Memory B cell (primary cell): Measurements from ENCODE around the gene IL1RN.
A peak's percentile ranks its signal among the peaks of the same experiment; 100 is the strongest.

ENCODE experiments used
- ATAC-seq: fragments of 150-1000 bp; cut with Tn5 transposase; 2 replicates; pipeline ENCODE4 v1.10.0; 2021; ENCODE audit warnings: low read depth, mild to moderate bottlenecking, moderate library complexity
- DNase-seq, 2 donors: peaks; one replicate each; pipeline ENCODE4 v3.0.0; 2022; ENCODE audit warnings: low spot score in 2 of 2
- H3K27ac Mint-ChIP-seq: one replicate; pipeline ENCODE4 v1.8.0; 2022; ENCODE audit warnings: mild to moderate bottlenecking, moderate library complexity, mixed read lengths
- H3K27me3 Mint-ChIP-seq: one replicate; pipeline ENCODE4 v1.8.0; 2022; ENCODE audit warnings: mixed read lengths
- H3K36me3 Mint-ChIP-seq: one replicate; pipeline ENCODE4 v1.8.0; 2022; ENCODE audit warnings: mild to moderate bottlenecking, mixed read lengths
- H3K4me1 Mint-ChIP-seq: one replicate; pipeline ENCODE4 v1.8.0; 2022; ENCODE audit warnings: mixed read lengths
- H3K4me3 Mint-ChIP-seq: one replicate; pipeline ENCODE4 v1.8.0; 2022; ENCODE audit warnings: mild to moderate bottlenecking, moderate library complexity, mixed read lengths
- H3K9me3 Mint-ChIP-seq: one replicate; pipeline ENCODE4 v1.8.0; 2022; ENCODE audit warnings: mixed read lengths

IL1RN gene

GRCh38 chr2:113142290-113142689, 14.9 kb downstream of the IL1RN start:
- ATAC-seq (no peak), DNase-seq (no peak)
- no peak overlapping the region for H3K27ac Mint-ChIP-seq
- H3K9me3 Mint-ChIP-seq = peaks cover 5% of the 10 kb centered on the region
- H3K4me3 Mint-ChIP-seq = no peak overlapping the region
- H3K36me3 Mint-ChIP-seq = no peaks in the 10 kb centered on the region
- H3K4me1 Mint-ChIP-seq = peaks cover 8% of the 10 kb centered on the region
- H3K27me3 Mint-ChIP-seq = no peaks in the 10 kb centered on the region

GRCh38 chr2:113144259-113144658, 16.9 kb downstream of the IL1RN start:
- Mint-ChIP-seq H3K27ac (no peak overlapping the region), H3K9me3 (peaks cover 5% of the 10 kb centered on the region), H3K4me1 (peaks cover 8% of the 10 kb centered on the region), H3K4me3 (no peak overlapping the region), H3K36me3 (no peaks in the 10 kb centered on the region), H3K27me3 (no peaks in the 10 kb centered on the region)
- DNase-seq = no peak
- ATAC-seq = no peak

GRCh38 chr2:113148606-113149552, 21.5 kb downstream of the IL1RN start:
- peaks cover 20% of the 10 kb centered on the region for H3K4me1 Mint-ChIP-seq
- ATAC-seq (peak; percentile 99), DNase-seq (no peak)
- H3K27ac Mint-ChIP-seq = peak overlapping the region; percentile 73
- H3K9me3 Mint-ChIP-seq = peaks cover 5% of the 10 kb centered on the region
- H3K36me3 Mint-ChIP-seq = no peaks in the 10 kb centered on the region
- H3K4me3 Mint-ChIP-seq = no peak overlapping the region
- no peaks in the 10 kb centered on the region for H3K27me3 Mint-ChIP-seq

GRCh38 chr2:113149553-113150257, 22.3 kb downstream of the IL1RN start:
- H3K4me3 Mint-ChIP-seq = no peak overlapping the region
- no peaks in the 10 kb centered on the region for H3K27me3 Mint-ChIP-seq
- DNase-seq (no peak), ATAC-seq (no peak)
- peak overlapping the region; percentile 73 for H3K27ac Mint-ChIP-seq
- H3K4me1 Mint-ChIP-seq = peaks cover 20% of the 10 kb centered on the region
- no peaks in the 10 kb centered on the region for H3K9me3 Mint-ChIP-seq
- H3K36me3 Mint-ChIP-seq = no peaks in the 10 kb centered on the region

GRCh38 chr2:113150258-113150601, 22.8 kb downstream of the IL1RN start:
- no peaks in the 10 kb centered on the region for H3K36me3 Mint-ChIP-seq
- peak overlapping the region; percentile 35 for H3K27ac Mint-ChIP-seq
- no peaks in the 10 kb centered on the region for H3K9me3 Mint-ChIP-seq
- H3K4me3 Mint-ChIP-seq = no peak overlapping the region
- peaks cover 20% of the 10 kb centered on the region for H3K4me1 Mint-ChIP-seq
- ATAC-seq (no peak), DNase-seq (no peak)
- H3K27me3 Mint-ChIP-seq = no peaks in the 10 kb centered on the region

GRCh38 chr2:113155331-113155730, 27.9 kb downstream of the IL1RN start:
- Mint-ChIP-seq H3K4me1 (peaks cover 16% of the 10 kb centered on the region), H3K36me3 (no peaks in the 10 kb centered on the region), H3K27ac (no peak overlapping the region), H3K9me3 (no peaks in the 10 kb centered on the region), H3K4me3 (no peak overlapping the region), H3K27me3 (no peaks in the 10 kb centered on the region)
- DNase-seq (no peak), ATAC-seq (no peak)

- ATAC-seq = no peak
- H3K4me3 Mint-ChIP-seq = peak overlapping the region; percentile 80
- peaks cover 16% of the 10 kb centered on the region for H3K4me1 Mint-ChIP-seq
- no peak overlapping the region for H3K27ac Mint-ChIP-seq
- H3K9me3 Mint-ChIP-seq = no peaks in the 10 kb centered on the region
- H3K36me3 Mint-ChIP-seq = no peaks in the 10 kb centered on the region
- DNase-seq = no peak
- no peaks in the 10 kb centered on the region for H3K27me3 Mint-ChIP-seq
Observed at GRCh38 chr2:113156278-113157117, 29.1 kb downstream of the IL1RN start.

- Mint-ChIP-seq H3K27me3 (no peaks in the 10 kb centered on the region), H3K4me3 (peak overlapping the region; percentile 83), H3K9me3 (no peaks in the 10 kb centered on the region), H3K4me1 (peaks cover 13% of the 10 kb centered on the region), H3K36me3 (no peaks in the 10 kb centered on the region), H3K27ac (no peak overlapping the region)
- ATAC-seq = peak; percentile 81
- peak in 1 of 2 donors; percentile 34 for DNase-seq
Observed at GRCh38 chr2:113157118-113157896, 29.9 kb downstream of the IL1RN start.

- H3K4me3 Mint-ChIP-seq = peak overlapping the region; percentile 83
- H3K9me3 Mint-ChIP-seq = no peaks in the 10 kb centered on the region
- no peaks in the 10 kb centered on the region for H3K27me3 Mint-ChIP-seq
- DNase-seq = no peak
- peak overlapping the region; percentile 57 for H3K27ac Mint-ChIP-seq
- no peak for ATAC-seq
- H3K36me3 Mint-ChIP-seq = no peaks in the 10 kb centered on the region
- peaks cover 16% of the 10 kb centered on the region for H3K4me1 Mint-ChIP-seq
Observed at GRCh38 chr2:113157897-113158753, 30.7 kb downstream of the IL1RN start.

GRCh38 chr2:113158884-113159553, 31.6 kb downstream of the IL1RN start:
- DNase-seq = no peak
- no peaks in the 10 kb centered on the region for H3K9me3 Mint-ChIP-seq
- no peak for ATAC-seq
- no peak overlapping the region for H3K4me3 Mint-ChIP-seq
- H3K36me3 Mint-ChIP-seq = no peaks in the 10 kb centered on the region
- no peak overlapping the region for H3K27ac Mint-ChIP-seq
- H3K4me1 Mint-ChIP-seq = peaks cover 16% of the 10 kb centered on the region
- no peaks in the 10 kb centered on the region for H3K27me3 Mint-ChIP-seq

- Mint-ChIP-seq H3K27me3 (no peaks in the 10 kb centered on the region), H3K36me3 (no peaks in the 10 kb centered on the region), H3K4me1 (peaks cover 20% of the 10 kb centered on the region), H3K9me3 (no peaks in the 10 kb centered on the region), H3K27ac (peak overlapping the region; percentile 53), H3K4me3 (no peak overlapping the region)
- DNase-seq = no peak
- no peak for ATAC-seq
Observed at GRCh38 chr2:113160248-113160647, 32.9 kb downstream of the IL1RN start.

- no peak overlapping the region for H3K4me3 Mint-ChIP-seq
- H3K36me3 Mint-ChIP-seq = no peaks in the 10 kb centered on the region
- H3K9me3 Mint-ChIP-seq = no peaks in the 10 kb centered on the region
- peak overlapping the region; percentile 53 for H3K27ac Mint-ChIP-seq
- DNase-seq (no peak), ATAC-seq (no peak)
- H3K4me1 Mint-ChIP-seq = peaks cover 20% of the 10 kb centered on the region
- no peaks in the 10 kb centered on the region for H3K27me3 Mint-ChIP-seq
Observed at GRCh38 chr2:113160962-113161361, 33.6 kb downstream of the IL1RN start.
